Kidney glomerular epithelial cell (primary cell): ENCODE results near the gene SLC35F3.

Source experiments
- DNase-seq: peaks from one replicate; lab custom pipeline; 2025; lab: John Stamatoyannopoulos, UW

SLC35F3 gene

GRCh38 chr1:233972951-233973635 is 68.6 kb downstream of the SLC35F3 start:
- DNase-seq: no peak

- no peak for DNase-seq
These were observed 71.0 kb downstream of the SLC35F3 start for GRCh38 chr1:233975486-233975885.

GRCh38 chr1:233981042-233981675 is 76.7 kb downstream of the SLC35F3 start:
- no peak for DNase-seq

GRCh38 chr1:233982827-233983518 is 78.5 kb downstream of the SLC35F3 start:
- no peak for DNase-seq

- DNase-seq: no peak
These were observed 79.3 kb downstream of the SLC35F3 start for GRCh38 chr1:233983811-233984210.

- no peak for DNase-seq
These were observed 84.7 kb downstream of the SLC35F3 start for GRCh38 chr1:233988963-233989696.

GRCh38 chr1:233990486-233990885 is 86.0 kb downstream of the SLC35F3 start:
- no peak for DNase-seq

- DNase-seq: peak; percentile 74
These were observed 89.2 kb downstream of the SLC35F3 start for GRCh38 chr1:233993651-233994050.

- no peak for DNase-seq
These were observed 89.6 kb downstream of the SLC35F3 start for GRCh38 chr1:233994112-233994511.

GRCh38 chr1:233998456-233998855 is 94.0 kb downstream of the SLC35F3 start:
- no peak for DNase-seq

GRCh38 chr1:233998891-233999290 is 94.4 kb downstream of the SLC35F3 start:
- DNase-seq: no peak

- DNase-seq: no peak
These were observed 96.1 kb downstream of the SLC35F3 start for GRCh38 chr1:234000557-234001041.

- no peak for DNase-seq
These were observed 97.3 kb downstream of the SLC35F3 start for GRCh38 chr1:234001817-234002216.

GRCh38 chr1:234004591-234004990 is 100.1 kb downstream of the SLC35F3 start:
- no peak for DNase-seq

GRCh38 chr1:234007684-234008083 is 103.2 kb downstream of the SLC35F3 start:
- DNase-seq: no peak

GRCh38 chr1:234008591-234008990 is 104.1 kb downstream of the SLC35F3 start:
- DNase-seq: no peak

- no peak for DNase-seq
These were observed 105.2 kb downstream of the SLC35F3 start for GRCh38 chr1:234009668-234010067.

- no peak for DNase-seq
These were observed 109.7 kb downstream of the SLC35F3 start for GRCh38 chr1:234014208-234014607.

GRCh38 chr1:234018816-234019215 is 114.3 kb downstream of the SLC35F3 start:
- DNase-seq: no peak

- no peak for DNase-seq
These were observed 114.9 kb downstream of the SLC35F3 start for GRCh38 chr1:234019387-234019786.

- DNase-seq: no peak
These were observed 117.8 kb downstream of the SLC35F3 start for GRCh38 chr1:234022302-234022701.

- DNase-seq: no peak
These were observed 135.1 kb downstream of the SLC35F3 start for GRCh38 chr1:234039603-234040002.
